H1 (cell line): Measurements from ENCODE around the gene CUBN. TPM values are rescaled to one million over a fixed set of nuclear protein-coding genes. Genes with fewer than 3 reads are reported as not detected.

Source experiments
- CTCF ChIA-PET: fragments of 300-600 bp; sonication (Branson Sonifier 250); formaldehyde crosslinking; loops from one replicate; lab custom pipeline; 2021; ENCODE audit not compliant: partially characterized antibody; lab: Charles Lee
- POLR2A ChIA-PET: fragments of 300-600 bp; sonication (Branson Sonifier 250); formaldehyde crosslinking; loops from one replicate; lab custom pipeline; 2021; ENCODE audit warnings: inconsistent platforms; ENCODE audit not compliant: partially characterized antibody; lab: Charles Lee
- DNase-seq, 2 experiments: peaks; one replicate each; pipeline versions ENCODE4 v3.0.0 to v3.0.0-alpha.2; 2010 to 2022; ENCODE audit warnings: low spot score in 2 of 2, low read depth in 1 of 2, mixed read lengths in 1 of 2
- FAIRE-seq: peaks from 2 replicates; lab custom pipeline; 2011; peaks lifted over from hg19 to GRCh38; lab: Jason Lieb, UNC
- H2AFZ ChIP-seq: 2 replicates; pipeline ENCODE4 v1.8.1; 2012; ENCODE audit warnings: low read length, inconsistent platforms
- H2AK5ac ChIP-seq: 2 replicates; pipeline ENCODE4 v1.6.1; 2013; ENCODE audit warnings: low read depth, low read length
- H2BK120ac ChIP-seq: replicated peaks from 2 replicates; pipeline ENCODE3; 2013; ENCODE audit warnings: low read depth, low read length, inconsistent platforms
- H2BK12ac ChIP-seq: 2 replicates; pipeline ENCODE4 v1.6.1; 2013; ENCODE audit warnings: low read depth, low read length
- H2BK15ac ChIP-seq: 2 replicates; pipeline ENCODE4 v1.6.1; 2013; ENCODE audit warnings: low read length
- H2BK20ac ChIP-seq: 2 replicates; pipeline ENCODE4 v1.6.1; 2013; ENCODE audit warnings: low read length
- H2BK5ac ChIP-seq: 2 replicates; pipeline ENCODE4 v1.6.1; 2013; ENCODE audit warnings: low read depth, low read length
- H3K14ac ChIP-seq: 2 replicates; pipeline ENCODE4 v1.6.1; 2013; ENCODE audit warnings: inconsistent platforms; ENCODE audit not compliant: insufficient read length
- H3K18ac ChIP-seq: 2 replicates; pipeline ENCODE4 v1.6.1; 2013; ENCODE audit warnings: low read length; ENCODE audit errors: extremely low read depth
- H3K23ac ChIP-seq: 2 replicates; pipeline ENCODE4 v1.6.1; 2013; ENCODE audit warnings: inconsistent platforms; ENCODE audit not compliant: insufficient read length
- H3K23me2 ChIP-seq: 2 replicates; pipeline ENCODE4 v1.6.1; 2013; ENCODE audit warnings: low read depth, low read length
- H3K27ac ChIP-seq: 2 replicates; pipeline ENCODE4 v1.6.1; 2011; ENCODE audit warnings: low read depth, low read length, inconsistent platforms
- H3K27me3 ChIP-seq, 4 experiments: replicated peaks in 1 of 4; 1 replicate in 1 of 4; 2 replicates in 3 of 4; pipeline versions ENCODE4 v1.6.1 to v1.8.1; 2011 to 2013; ENCODE audit warnings: low read length in 3 of 4, mild to moderate bottlenecking in 3 of 4, inconsistent platforms in 2 of 4, mixed read lengths in 2 of 4, moderate library complexity in 1 of 4; ENCODE audit not compliant: control insufficient read depth in 3 of 4, insufficient read depth in 3 of 4; ENCODE audit errors: extremely low read depth in 1 of 4
- H3K36me3 ChIP-seq, 4 experiments: 2 replicates each; pipeline versions ENCODE4 v1.6.1 to v1.8.1; 2011 to 2013; ENCODE audit warnings: mild to moderate bottlenecking in 4 of 4, low read length in 3 of 4, moderate library complexity in 2 of 4, control low read depth in 1 of 4, inconsistent platforms in 1 of 4; ENCODE audit not compliant: insufficient read depth in 4 of 4, control insufficient read depth in 2 of 4
- H3K4ac ChIP-seq: replicated peaks from 2 replicates; pipeline ENCODE3; 2013; ENCODE audit warnings: low read length, low read depth, mixed read lengths, inconsistent platforms; ENCODE audit not compliant: insufficient read length
- H3K4me1 ChIP-seq, 4 experiments: replicated peaks in 1 of 4; 1 replicate in 1 of 4; 2 replicates in 3 of 4; pipeline versions ENCODE4 v1.6.1 to v1.8.1; 2011 to 2013; ENCODE audit warnings: low read length in 3 of 4, inconsistent platforms in 2 of 4, mixed read lengths in 1 of 4; ENCODE audit not compliant: insufficient read depth in 4 of 4, control insufficient read depth in 3 of 4
- H3K4me2 ChIP-seq, 2 experiments: 2 replicates each; pipeline versions ENCODE4 v1.6.1 to v1.8.1; 2011 to 2013; ENCODE audit warnings: low read depth in 2 of 2, low read length in 2 of 2, control low read depth in 1 of 2, inconsistent platforms in 1 of 2, mild to moderate bottlenecking in 1 of 2; ENCODE audit not compliant: insufficient read depth in 1 of 2
- H3K4me3 ChIP-seq, 4 experiments: fragments of 200-600, 300-600 bp in 1 of 4; sonication (generic), shearing (Covaris generic), sonication (Bioruptor Twin) in 1 of 4; 2 replicates each; pipeline versions ENCODE4 v1.5.1 to v1.8.1; 2011 to 2016; ENCODE audit warnings: low read length in 4 of 4, low read depth in 3 of 4, control low read depth in 2 of 4, inconsistent platforms in 2 of 4, mild to moderate bottlenecking in 2 of 4, mixed read lengths in 1 of 4, moderate library complexity in 1 of 4; ENCODE audit not compliant: insufficient read depth in 2 of 4; ENCODE audit errors: extremely low read depth in 1 of 4
- H3K56ac ChIP-seq: replicated peaks from 2 replicates; pipeline ENCODE3; 2013; ENCODE audit warnings: low read depth, mild to moderate bottlenecking, mixed read lengths, low read length, inconsistent platforms; ENCODE audit not compliant: insufficient read length
- H3K79me1 ChIP-seq: 2 replicates; pipeline ENCODE4 v1.6.1; 2013; ENCODE audit warnings: low read depth, low read length, control low read depth
- H3K79me2 ChIP-seq, 2 experiments: 2 replicates each; pipeline versions ENCODE4 v1.6.1 to v1.8.1; 2012 to 2013; ENCODE audit warnings: low read length in 2 of 2, mild to moderate bottlenecking in 2 of 2, inconsistent platforms in 1 of 2; ENCODE audit not compliant: insufficient read depth in 2 of 2, control insufficient read depth in 1 of 2
- H3K9ac ChIP-seq, 4 experiments: replicated peaks in 1 of 4; 1 replicate in 1 of 4; 2 replicates in 3 of 4; pipeline versions ENCODE4 v1.6.1 to v1.8.1; 2011 to 2013; ENCODE audit warnings: low read depth in 3 of 4, low read length in 3 of 4, control low read depth in 2 of 4, mild to moderate bottlenecking in 2 of 4, moderate library complexity in 2 of 4, inconsistent platforms in 1 of 4; ENCODE audit errors: extremely low read depth in 1 of 4
- H3K9me3 ChIP-seq, 2 experiments: 2 replicates each; pipeline versions ENCODE4 v1.6.1 to v1.8.1; 2012 to 2013; ENCODE audit warnings: mild to moderate bottlenecking in 2 of 2, moderate library complexity in 2 of 2, control low read depth in 1 of 2, inconsistent platforms in 1 of 2, low read depth in 1 of 2, low read length in 1 of 2, mixed read lengths in 1 of 2; ENCODE audit not compliant: insufficient read depth in 2 of 2
- H4K20me1 ChIP-seq, 2 experiments: replicated peaks in 1 of 2; 2 replicates each; pipeline versions ENCODE3 to v1.8.1; 2011 to 2013; ENCODE audit warnings: inconsistent platforms in 2 of 2, low read length in 2 of 2, mild to moderate bottlenecking in 1 of 2; ENCODE audit not compliant: insufficient read depth in 2 of 2, control insufficient read depth in 1 of 2
- H4K5ac ChIP-seq: 2 replicates; pipeline ENCODE4 v1.6.1; 2013; ENCODE audit warnings: low read length, low read depth, mixed read lengths, inconsistent platforms; ENCODE audit not compliant: insufficient read length
- H4K8ac ChIP-seq: 2 replicates; pipeline ENCODE4 v1.8.0; 2013; ENCODE audit warnings: mild to moderate bottlenecking, moderate library complexity, low read length, inconsistent platforms; ENCODE audit not compliant: insufficient read depth; ENCODE audit errors: extremely low read depth
- H4K91ac ChIP-seq: replicated peaks from 2 replicates; pipeline ENCODE3; 2013; ENCODE audit warnings: low read length, mixed read lengths, inconsistent platforms; ENCODE audit not compliant: insufficient read length
- ASH2L ChIP-seq: fragments of 200-600, 300-600 bp; sonication (generic); IDR thresholded peaks from one replicate; pipeline ENCODE4 v1.7.1; 2017; ENCODE audit warnings: low read length
- BRCA1 ChIP-seq: IDR thresholded peaks from 2 replicates; pipeline ENCODE4 v1.6.1; 2012; ENCODE audit warnings: low read depth, low read length, improper control_type of control experiment
- CHD2 ChIP-seq: IDR thresholded peaks from 2 replicates; pipeline ENCODE4 v1.6.1; 2012; ENCODE audit warnings: low read length, improper control_type of control experiment
- JUND ChIP-seq: IDR thresholded peaks from 2 replicates; pipeline ENCODE4 v1.6.1; 2011; ENCODE audit warnings: mild to moderate bottlenecking, improper control_type of control experiment, low read length
- KDM1A ChIP-seq: fragments of 200-600, 300-600 bp; sonication (generic); IDR thresholded peaks from 2 replicates; pipeline ENCODE4 v1.7.1; 2016; ENCODE audit warnings: mild to moderate bottlenecking, low read length, borderline replicate concordance
- KDM4A ChIP-seq: IDR thresholded peaks from one replicate; pipeline ENCODE4 v1.7.1; 2012; ENCODE audit warnings: low read depth, mild to moderate bottlenecking, moderate library complexity, low read length, inconsistent platforms; ENCODE audit not compliant: severe bottlenecking
- KDM5A ChIP-seq: fragments of 200-600 bp; IDR thresholded peaks from 2 replicates; pipeline ENCODE4 v1.7.1; 2012; ENCODE audit warnings: mild to moderate bottlenecking, low read length, inconsistent platforms, mixed read lengths
- NRF1 ChIP-seq: IDR thresholded peaks from 2 replicates; pipeline ENCODE4 v1.6.1; 2011; ENCODE audit warnings: mild to moderate bottlenecking, low read depth, low read length, improper control_type of control experiment
- POLR2A ChIP-seq, 2 experiments: IDR thresholded peaks; 1 replicate in 1 of 2; 2 replicates in 1 of 2; pipeline ENCODE4 v1.6.1; 2011; ENCODE audit warnings: low read depth in 2 of 2, low read length in 2 of 2, mild to moderate bottlenecking in 2 of 2; ENCODE audit errors: control extremely low read depth in 1 of 2
- RFX5 ChIP-seq: IDR thresholded peaks from 2 replicates; pipeline ENCODE4 v1.6.1; 2011; ENCODE audit warnings: low read depth, low read length, improper control_type of control experiment, borderline replicate concordance
- SIN3A ChIP-seq, 2 experiments: IDR thresholded peaks in 1 of 2; conservative IDR thresholded peaks in 1 of 2; 2 replicates each; pipeline ENCODE4 v1.6.1; 2011 to 2012; ENCODE audit warnings: low read length in 2 of 2, improper control_type of control experiment in 1 of 2, low read depth in 1 of 2, mild to moderate bottlenecking in 1 of 2
- SRF ChIP-seq: IDR thresholded peaks from 2 replicates; pipeline ENCODE4 v1.6.1; 2011; ENCODE audit warnings: mild to moderate bottlenecking, low read depth, low read length, moderate library complexity
- SUZ12 ChIP-seq: fragments of 200-600 bp; sonication (generic); IDR thresholded peaks from 2 replicates; pipeline ENCODE4 v1.6.1; 2012; ENCODE audit warnings: mild to moderate bottlenecking, inconsistent platforms, low read length, moderate library complexity, mixed read lengths
- TCF12 ChIP-seq: IDR thresholded peaks from 2 replicates; pipeline ENCODE4 v1.6.1; 2011; ENCODE audit warnings: low read depth, mild to moderate bottlenecking, low read length
- WGBS, 2 experiments: shearing (Covaris generic) in 1 of 2; methylation state at CpG; one replicate each; pipeline versions ENCODE4 v1.1.6 to v1.1.7; 2013 to 2015; ENCODE audit warnings: low lambda C conversion rate in 2 of 2, mixed read lengths in 2 of 2, inconsistent platforms in 1 of 2, low coverage in 1 of 2, missing lambda C conversion rate in 1 of 2; ENCODE audit not compliant: insufficient replicate concordance in 2 of 2, insufficient coverage in 1 of 2, insufficient read length in 1 of 2; ENCODE audit errors: extremely low coverage in 1 of 2, missing lambda C conversion rate in 1 of 2; 5-methylcytosine and 5-hydroxymethylcytosine counted together
- polyA plus RNA-seq, 7 experiments: library from polyadenylated mRNA; depleted of rRNA in 3 of 7; stranded (reverse) in 5 of 7; unstranded in 2 of 7; fragments of >200 nt in 5 of 7; fragments of 200-250 nt in 2 of 7; gene quantifications; 1 replicate in 5 of 7; 2 replicates in 1 of 7; 4 replicates in 1 of 7; pipeline versions ENCODE4 v1.2.1 to v1.2.3, GENCODE V29; 2011 to 2013; ENCODE audit warnings: missing spikeins in 2 of 7, mixed read lengths in 2 of 7
- total RNA-seq: library from RNA; stranded (reverse); fragmentation: NEBNext Ultra II Directional; extraction: Animal tissue kit (Norgen Biotek cat#: 25700); gene quantifications from 2 replicates; pipeline ENCODE4 v1.2.1, GENCODE V29; 2021

CUBN gene
- total and polyA plus RNA-seq, 2 of the 8 experiments (the other 6 are each of a cell fraction or from before 2014, with no cell fraction given), result 0.04 to 0.08 TPM

- DNase-seq (no peak), FAIRE-seq (no peak)
- no peak overlapping the region for H2BK5ac ChIP-seq
- H3K4me1 ChIP-seq, result no peaks in the 10 kb centered on the region; a peak in 1 of 7 replicates
- H3K79me1 ChIP-seq, result no peaks in the 10 kb centered on the region; the same call in 1 of the 2 replicates
- no peak overlapping the region for H3K4me2 ChIP-seq
- no peak overlapping the region for H2BK120ac ChIP-seq
- H3K36me3 ChIP-seq, result peaks cover 0 to 3% (median 1%) of the 10 kb centered on the region in 4 experiments; a peak in 2 of 8 replicates
- no peak overlapping the region for H2BK12ac ChIP-seq
- ChIA-PET CTCF (no interaction called here), POLR2A (interaction anchor here (1.5 kb wide), 1 partner anchor 9 kb away, joined by 3 read pairs; no protein-coding TSS in a partner anchor)
- no peak overlapping the region for H3K4me3 ChIP-seq
- 84% methylated on average over 4 of the region's 4 CpGs; no CpG with 5 or more reads in 1 of the 2 experiments for WGBS, 2 experiments
- H3K14ac ChIP-seq, result no peak overlapping the region
- no peak overlapping the region for H4K91ac ChIP-seq
- H2AFZ ChIP-seq, result no peak overlapping the region
- no peak overlapping the region for H4K8ac ChIP-seq
- H2BK15ac ChIP-seq, result no peak overlapping the region
- no peaks in the 10 kb centered on the region for H4K20me1 ChIP-seq
- no peak overlapping the region for H3K9ac ChIP-seq
- H3K27me3 ChIP-seq, result no peaks in the 10 kb centered on the region
- no peak overlapping the region for H3K27ac ChIP-seq
- no peak overlapping the region for H3K18ac ChIP-seq
- H4K5ac ChIP-seq, result no peak overlapping the region
- no peak overlapping the region for H2BK20ac ChIP-seq
- peaks cover 0 to 5% of the 10 kb centered on the region in 2 experiments; a peak in 3 of 4 replicates for H3K9me3 ChIP-seq
- no peak overlapping the region for H3K4ac ChIP-seq
- H3K79me2 ChIP-seq, result peaks cover 0 to 2% of the 10 kb centered on the region in 2 experiments; a peak in 1 of 4 replicates
- H2AK5ac ChIP-seq, result no peak overlapping the region
- H3K56ac ChIP-seq, result no peak overlapping the region
- no peak overlapping the region for H3K23ac ChIP-seq
- no peaks in the 10 kb centered on the region for H3K23me2 ChIP-seq
- TF ChIP-seq POLR2A (IDR thresholded peaks at IDR 0.05; ENCODE audit: control extremely low read depth in 1 of 2, low read depth in 2 of 2, low read length in 2 of 2), result no peak
- no peak for TF ChIP-seq KDM1A
- no peak for TF ChIP-seq CHD2
- no peak for TF ChIP-seq TCF12
- TF ChIP-seq SIN3A (conservative IDR thresholded peaks at IDR 0.05 in 1 of 2, IDR thresholded peaks at IDR 0.05 in 1 of 2; ENCODE audit: low read depth in 1 of 2, low read length in 2 of 2), result no peak
- no peak for TF ChIP-seq SRF
- no peak for TF ChIP-seq KDM5A
- no peak for TF ChIP-seq JUND
- no peak for TF ChIP-seq KDM4A
- no peak for TF ChIP-seq BRCA1
- no peak for TF ChIP-seq NRF1
- TF ChIP-seq SUZ12, result no peak
- TF ChIP-seq RFX5, result no peak
- no peak for TF ChIP-seq ASH2L
Observed at GRCh38 chr10:16789765-16790164, 339.8 kb downstream of the CUBN start.
